HG03097 (cell line): Measurements from ENCODE around the gene FDX2.
"Not testable (repeated sequence)": the region's sequence is repeated elsewhere in the genome, so short reads cannot be mapped to it uniquely, and the experiment has no call there.

Experiments used
- ATAC-seq: cut with Tn5 transposase; IDR thresholded peaks from one replicate; pipeline ENCODE4 v1.9.1; 2021; ENCODE audit not compliant: unreplicated experiment, low FRiP score

FDX2 gene

GRCh38 chr19:10315335-10316214 lies at the start of gene FDX2:
Gene FDX2 (minus strand): TSS chr19:10316015. CDS start chr19:10315996, 19 bp downstream.
- peak; percentile 65 for ATAC-seq

- ATAC-seq = no peak
These were observed 49.7 kb upstream of the FDX2 start for GRCh38 chr19:10365518-10365917.

GRCh38 chr19:10364644-10365043 lies 48.8 kb upstream of the FDX2 start:
- ATAC-seq = no peak

GRCh38 chr19:10363789-10364281 lies 48.0 kb upstream of the FDX2 start:
- ATAC-seq = no peak

DNA sequence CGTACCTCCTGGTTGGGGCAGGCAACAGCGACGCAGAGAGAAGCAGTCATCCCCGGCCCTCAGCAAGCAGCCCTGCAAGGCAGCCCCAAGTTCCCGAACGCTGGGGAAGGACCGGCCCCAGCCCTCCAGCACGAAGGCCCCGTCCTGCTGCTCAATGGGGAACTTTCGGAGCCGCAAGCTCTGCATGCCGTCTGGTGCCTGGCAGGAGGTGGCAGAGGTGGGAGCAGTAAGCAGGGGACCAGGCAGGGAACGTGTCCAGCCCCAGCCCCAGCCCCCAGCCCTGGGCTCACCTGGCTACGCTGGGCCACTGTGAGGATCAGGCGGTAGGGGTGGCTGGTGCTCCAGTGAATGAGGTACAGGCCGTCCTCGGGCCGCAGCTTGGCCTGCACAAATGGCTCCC lies 46.4 kb upstream of the FDX2 start:
- no peak for ATAC-seq

- no peak for ATAC-seq
These were observed 45.8 kb upstream of the FDX2 start for GRCh38 chr19:10361569-10362011.

GRCh38 chr19:10356431-10356830 lies 40.6 kb upstream of the FDX2 start:
- ATAC-seq = no peak

- no peak for ATAC-seq
These were observed 38.1 kb upstream of the FDX2 start for GRCh38 chr19:10353793-10354391.

- no peak for ATAC-seq
These were observed 37.2 kb upstream of the FDX2 start for GRCh38 chr19:10352764-10353671.

- ATAC-seq = no peak
These were observed 30.7 kb upstream of the FDX2 start for GRCh38 chr19:10346509-10346908.

DNA sequence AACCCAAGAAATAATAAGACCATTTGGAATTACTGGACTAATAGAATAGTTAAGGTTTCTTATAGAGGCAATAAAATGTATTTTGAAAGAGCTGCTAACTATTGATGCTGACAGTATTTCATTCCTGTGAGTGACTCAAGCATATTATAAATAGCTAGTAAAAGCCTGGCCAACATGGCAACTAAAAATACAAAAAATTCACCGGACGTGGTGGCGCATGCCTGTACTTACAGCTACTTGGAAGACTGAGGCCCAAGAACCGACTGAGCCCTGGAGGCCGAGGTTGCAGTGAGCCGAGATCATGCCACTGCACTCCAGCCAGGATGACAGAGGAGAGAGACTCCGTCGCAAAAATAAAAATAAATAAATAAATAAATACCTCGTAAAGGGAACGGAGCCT lies 29.0 kb upstream of the FDX2 start:
- ATAC-seq = no peak

GRCh38 chr19:10343495-10343894 lies 27.7 kb upstream of the FDX2 start:
- no peak for ATAC-seq

DNA sequence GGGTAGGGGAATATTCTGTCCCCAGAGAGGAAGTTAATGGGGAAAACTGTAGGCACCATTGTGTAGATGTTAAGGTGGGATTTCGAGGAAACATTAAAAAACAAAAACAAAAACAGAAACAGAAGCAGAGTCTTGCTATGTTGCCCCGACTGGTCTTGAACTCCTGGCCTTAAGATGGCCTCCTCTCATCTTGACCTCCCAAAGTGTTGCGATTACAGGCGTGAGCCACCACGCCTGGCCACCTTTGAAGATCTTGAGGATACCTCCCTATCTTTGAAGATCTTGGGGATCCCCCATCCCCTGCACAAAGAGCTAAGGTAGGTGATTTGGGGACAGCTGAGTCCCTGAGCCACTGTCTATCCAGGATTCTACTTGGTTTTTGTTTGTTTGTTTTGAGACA lies 24.2 kb upstream of the FDX2 start:
- ATAC-seq = no peak

DNA sequence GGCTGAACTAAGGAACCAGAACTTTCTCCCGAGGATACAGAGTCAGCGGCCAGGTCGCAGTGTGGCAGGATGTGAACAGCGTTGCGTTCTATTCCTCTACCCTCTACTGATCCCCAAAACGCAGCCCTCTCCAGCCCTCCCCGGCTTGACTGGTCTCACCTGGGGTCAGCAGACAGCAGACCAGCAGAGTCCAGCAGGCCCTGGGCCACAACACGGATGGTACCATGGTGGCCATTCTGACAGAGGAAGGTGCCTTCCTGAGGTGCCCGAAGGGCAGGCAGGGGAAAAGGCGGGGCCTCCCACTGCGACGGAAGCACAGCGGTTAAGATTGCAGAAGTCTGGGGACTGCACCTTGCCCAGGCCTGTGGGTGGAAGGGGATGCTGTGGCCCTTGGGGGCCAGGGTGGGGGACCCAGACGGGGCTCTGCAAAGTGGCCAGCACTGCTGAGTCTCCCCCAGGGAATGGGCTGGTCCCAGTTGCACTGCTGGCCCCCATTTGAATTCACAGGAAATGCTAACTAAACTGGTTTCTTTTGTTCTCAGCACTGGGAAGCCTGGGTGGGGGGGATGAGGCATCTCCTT lies 23.7 kb upstream of the FDX2 start, which contains the start of gene ICAM3:
ICAM3 (minus strand) TSS at position 245 of the 581 bp plus-strand sequence; CDS start at position 235, 10 bp downstream.
- ATAC-seq = peak; percentile 53

GRCh38 chr19:10338940-10339339 lies 23.1 kb upstream of the FDX2 start:
- ATAC-seq = no peak

GRCh38 chr19:10336725-10337124 lies 20.9 kb upstream of the FDX2 start:
- not testable (repeated sequence) for ATAC-seq

- no peak for ATAC-seq
These were observed 19.7 kb upstream of the FDX2 start for GRCh38 chr19:10335352-10335985.

DNA sequence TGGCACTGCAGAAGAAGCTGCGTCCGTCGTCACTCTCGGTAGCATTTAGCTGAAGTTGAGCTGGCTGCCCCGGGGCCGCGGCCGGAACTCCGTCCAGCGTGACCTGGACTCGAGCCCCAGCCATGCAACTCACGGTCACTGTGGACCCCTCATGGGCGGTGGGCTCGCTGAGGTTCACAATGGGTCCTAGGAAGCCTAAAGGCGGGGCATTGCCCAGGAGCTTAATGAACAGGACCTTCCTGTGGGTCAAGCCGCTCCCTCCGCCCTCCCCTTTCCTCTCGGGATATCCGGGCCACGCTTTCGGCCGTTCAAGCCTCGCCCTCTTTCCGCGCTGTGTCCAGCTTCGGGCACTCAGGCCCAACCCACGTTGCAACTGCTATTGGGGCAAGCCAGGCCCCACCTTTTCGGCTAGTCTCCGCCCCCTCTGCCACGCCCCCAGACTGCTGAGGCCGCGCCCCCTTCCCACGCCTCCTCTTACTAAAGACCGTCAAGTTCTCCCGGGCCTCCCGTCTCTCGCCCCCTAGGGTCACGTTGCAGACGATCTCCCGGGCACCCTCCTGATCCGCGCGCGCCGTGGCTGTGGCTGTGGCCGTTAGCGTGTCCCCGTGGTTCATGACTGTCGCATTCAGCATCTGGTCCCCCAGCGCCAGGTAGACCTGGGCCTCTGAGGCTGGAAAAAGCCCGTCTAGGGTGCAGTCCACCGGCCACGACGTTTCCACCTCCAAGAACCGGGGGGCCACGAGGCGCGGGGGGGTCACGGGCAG lies 19.0 kb upstream of the FDX2 start:
- no peak for ATAC-seq
